GM19395 (cell line): ENCODE results near the gene LMAN2.
"Not testable (repeated sequence)": the region's sequence is repeated elsewhere in the genome, so short reads cannot be mapped to it uniquely, and the experiment has no call there.

Experiments used
- ATAC-seq: cut with Tn5 transposase; IDR thresholded peaks from one replicate; pipeline ENCODE4 v1.9.1; 2021; ENCODE audit warnings: mild to moderate bottlenecking, moderate library complexity; ENCODE audit not compliant: unreplicated experiment

Gene LMAN2

DNA sequence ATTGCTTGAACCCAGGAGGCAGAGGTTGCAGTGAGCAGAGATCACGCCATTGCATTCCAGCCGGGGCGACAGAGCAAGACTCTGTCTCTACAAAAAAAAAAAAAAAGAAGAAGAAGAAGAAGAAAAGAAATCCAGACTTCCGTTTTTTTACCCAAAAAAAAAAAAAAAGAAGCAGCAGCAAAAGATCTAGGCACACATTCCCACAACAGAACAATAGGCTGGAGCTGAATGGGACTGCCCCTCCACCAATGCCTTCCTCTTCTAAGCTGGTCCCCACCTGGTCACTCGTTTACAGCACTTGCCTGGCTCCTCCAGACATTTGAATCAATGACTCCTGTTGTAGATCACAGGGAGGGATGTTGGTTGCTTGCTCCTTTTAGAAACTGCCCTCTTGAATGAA, 1.6 kb upstream of the LMAN2 start:
- no peak for ATAC-seq

DNA sequence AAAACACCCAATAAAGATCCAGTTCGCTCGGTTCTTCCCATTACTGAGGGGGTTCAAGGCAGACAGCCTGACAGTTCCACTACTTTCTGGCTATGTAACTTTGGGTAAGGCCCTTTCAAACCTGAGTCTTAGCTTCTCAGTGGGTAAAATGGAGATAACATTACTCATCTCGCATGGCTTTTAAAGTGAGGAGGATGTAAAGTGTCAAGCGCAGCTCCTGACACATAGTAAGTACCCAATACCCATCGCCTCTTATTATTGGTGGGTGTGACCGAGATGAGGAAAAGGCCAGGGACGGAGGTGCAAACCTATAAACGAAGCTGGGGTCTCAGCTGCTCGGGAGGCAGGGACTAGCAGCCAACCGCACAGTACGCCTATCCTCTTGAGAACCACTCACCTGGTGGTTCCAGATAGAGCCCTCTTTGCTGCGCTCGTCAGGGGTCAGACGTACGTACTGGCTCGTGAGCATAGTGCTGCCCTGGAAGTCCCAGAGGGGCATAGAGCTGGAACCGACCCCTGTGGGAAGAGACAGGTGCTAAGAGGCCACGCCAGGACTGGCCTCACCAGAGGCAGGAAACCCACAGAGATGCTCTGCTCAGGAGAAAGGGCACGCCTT, 584 bp downstream of the LMAN2 start:
- peak; percentile 13 for ATAC-seq

DNA sequence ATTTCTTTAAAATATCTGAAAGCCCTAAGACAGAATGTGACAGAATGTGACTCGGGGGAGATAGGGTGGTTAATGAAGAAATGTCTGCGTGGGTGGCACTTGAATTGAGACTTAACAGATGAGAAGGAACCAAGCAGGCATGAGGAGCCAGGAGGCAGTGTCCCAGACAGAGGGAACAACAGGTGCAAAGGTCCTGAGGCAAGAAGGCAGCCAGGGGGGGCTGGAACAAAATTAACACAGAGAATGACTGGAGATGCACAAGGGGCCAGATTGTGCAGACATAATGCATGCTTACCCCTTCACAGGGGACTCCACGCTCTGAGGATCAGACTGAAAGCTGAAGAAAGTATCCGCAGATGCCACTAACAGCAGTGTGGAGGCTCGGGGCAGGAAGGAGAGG, 1.7 kb downstream of the LMAN2 start:
- no peak for ATAC-seq

DNA sequence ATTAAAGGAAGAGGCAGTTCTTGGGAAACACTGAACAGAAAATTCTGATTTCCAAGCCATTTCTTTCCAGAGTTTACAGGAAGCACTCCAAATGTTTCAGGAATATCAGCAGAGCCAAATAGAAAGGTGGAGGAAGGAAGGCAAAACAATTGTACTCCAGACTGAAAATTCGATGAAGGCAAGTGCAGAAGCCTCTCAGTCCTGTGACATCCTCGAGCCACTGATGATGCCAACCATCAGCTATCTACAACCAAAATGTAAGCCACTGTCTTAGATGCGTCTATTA, 2.2 kb downstream of the LMAN2 start:
- ATAC-seq = no peak

DNA sequence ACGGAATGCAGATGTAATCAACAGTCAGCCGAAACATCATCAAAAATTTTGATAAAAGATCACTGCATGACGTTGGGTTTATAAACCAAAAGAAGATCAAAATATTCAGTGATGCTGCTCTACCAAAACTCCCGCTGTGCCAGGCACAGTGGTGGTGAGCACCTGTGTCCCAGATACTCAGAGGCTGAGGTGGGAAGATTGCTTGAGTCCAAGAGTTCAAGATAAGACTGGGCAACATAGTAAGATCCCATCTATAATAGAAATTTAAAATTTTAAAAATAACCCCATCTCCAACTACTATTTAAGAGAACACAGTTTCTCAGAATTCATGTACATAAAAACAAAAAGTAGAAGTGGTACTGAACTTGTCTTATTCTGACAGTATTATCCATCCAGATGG, 3.8 kb downstream of the LMAN2 start:
- no peak for ATAC-seq

DNA sequence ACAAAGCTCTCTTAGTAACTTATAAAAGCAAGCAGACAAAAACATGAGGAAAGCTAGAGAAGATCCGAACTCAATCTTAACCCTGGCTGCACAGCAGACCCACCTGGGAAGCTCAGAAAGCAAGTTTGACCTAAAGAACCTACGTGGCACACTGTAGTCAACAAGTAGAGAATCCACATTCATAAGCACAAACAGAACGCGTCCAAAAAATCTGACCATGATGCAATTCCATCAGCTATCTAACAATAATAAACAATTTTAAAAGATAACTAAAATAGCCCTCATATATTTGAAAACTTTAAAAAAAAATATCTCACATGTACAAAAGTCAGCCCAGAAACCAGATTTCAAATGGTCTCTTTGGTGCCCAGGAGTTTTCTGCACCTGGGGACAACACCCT, 4.6 kb downstream of the LMAN2 start:
- no peak for ATAC-seq

DNA sequence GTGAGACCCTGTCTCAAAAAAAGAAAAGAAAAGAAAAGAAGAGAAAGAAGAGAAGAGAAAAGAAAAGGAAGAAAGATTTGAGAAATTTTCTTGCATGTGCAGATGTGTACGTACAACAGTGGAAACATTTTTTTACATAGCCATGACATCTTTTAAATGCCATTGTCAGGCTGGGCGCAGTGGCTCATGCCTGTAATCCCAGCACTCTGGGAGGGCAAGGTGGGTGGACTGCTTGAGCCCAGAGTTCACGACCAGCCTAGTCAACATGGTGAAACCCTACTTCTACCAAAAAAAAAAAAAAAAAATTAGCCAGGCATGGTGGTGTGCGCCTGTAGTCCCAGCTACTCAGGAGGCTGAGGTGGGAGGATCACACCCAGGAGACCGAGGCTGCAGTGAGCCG, 6.6 kb downstream of the LMAN2 start:
- no peak for ATAC-seq

DNA sequence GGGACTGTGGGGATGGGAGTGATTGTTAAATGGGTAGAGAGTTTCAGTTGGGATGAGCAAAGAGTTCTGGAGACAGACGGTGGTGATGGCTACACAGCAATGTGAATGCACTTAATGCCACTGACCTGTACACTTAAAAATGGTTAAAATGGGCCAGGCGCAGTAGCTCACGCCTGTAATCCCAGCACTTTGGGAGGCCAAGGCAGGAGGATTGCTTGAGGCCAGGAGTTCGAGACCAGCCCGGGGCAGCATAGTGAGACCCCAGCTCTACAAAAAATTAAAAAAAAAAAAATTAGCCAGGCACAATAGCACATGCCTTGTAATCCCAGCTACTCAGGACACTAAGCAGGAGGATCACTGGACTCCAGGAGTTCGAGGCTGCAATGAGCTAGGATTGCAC, 7.7 kb downstream of the LMAN2 start:
- ATAC-seq = no peak

DNA sequence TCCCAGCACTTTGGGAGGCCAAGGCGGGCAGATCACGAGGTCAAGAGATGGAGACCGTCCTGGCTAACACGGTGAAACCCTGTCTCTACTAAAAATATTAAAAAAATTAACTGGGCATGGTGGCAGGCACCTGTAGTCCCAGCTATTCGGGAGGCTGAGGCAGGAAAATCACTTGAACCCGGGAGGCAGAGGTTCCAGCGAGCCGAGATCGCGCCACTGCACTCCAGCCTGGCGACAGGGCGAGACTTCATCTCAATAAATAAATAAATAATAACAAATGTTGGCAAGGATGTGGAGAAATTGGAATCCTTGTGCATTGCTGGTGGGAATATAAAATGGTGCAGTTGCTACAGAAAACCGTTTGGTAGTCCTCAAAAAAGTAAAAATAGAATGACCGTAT, 8.5 kb downstream of the LMAN2 start:
- ATAC-seq = not testable (repeated sequence)

DNA sequence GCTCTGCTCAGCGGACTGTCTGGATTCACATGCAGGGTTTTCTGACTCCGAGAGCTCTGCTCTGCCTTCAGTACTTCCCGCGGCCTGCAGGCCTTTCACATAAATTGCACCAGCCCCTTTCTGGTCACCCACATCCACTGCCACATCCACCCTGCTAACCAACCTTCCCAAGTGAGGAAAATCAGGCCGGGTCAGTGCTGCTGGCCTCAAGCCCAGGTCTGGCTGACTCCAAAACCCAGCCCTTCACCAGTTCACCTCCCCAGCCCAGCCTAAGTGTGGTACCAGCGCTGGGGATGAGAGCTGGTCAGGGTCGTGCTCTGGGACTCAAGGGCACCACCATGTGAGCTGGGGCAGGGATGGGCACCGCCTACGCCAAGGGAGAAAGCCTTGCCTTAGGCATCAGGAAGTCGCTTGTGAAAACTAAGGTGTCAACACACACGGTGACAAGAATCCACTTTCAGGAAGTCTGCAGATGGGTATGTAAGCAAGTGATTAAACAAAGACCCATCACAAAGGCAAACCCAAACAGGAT, 12.3 kb downstream of the LMAN2 start:
- ATAC-seq = no peak

DNA sequence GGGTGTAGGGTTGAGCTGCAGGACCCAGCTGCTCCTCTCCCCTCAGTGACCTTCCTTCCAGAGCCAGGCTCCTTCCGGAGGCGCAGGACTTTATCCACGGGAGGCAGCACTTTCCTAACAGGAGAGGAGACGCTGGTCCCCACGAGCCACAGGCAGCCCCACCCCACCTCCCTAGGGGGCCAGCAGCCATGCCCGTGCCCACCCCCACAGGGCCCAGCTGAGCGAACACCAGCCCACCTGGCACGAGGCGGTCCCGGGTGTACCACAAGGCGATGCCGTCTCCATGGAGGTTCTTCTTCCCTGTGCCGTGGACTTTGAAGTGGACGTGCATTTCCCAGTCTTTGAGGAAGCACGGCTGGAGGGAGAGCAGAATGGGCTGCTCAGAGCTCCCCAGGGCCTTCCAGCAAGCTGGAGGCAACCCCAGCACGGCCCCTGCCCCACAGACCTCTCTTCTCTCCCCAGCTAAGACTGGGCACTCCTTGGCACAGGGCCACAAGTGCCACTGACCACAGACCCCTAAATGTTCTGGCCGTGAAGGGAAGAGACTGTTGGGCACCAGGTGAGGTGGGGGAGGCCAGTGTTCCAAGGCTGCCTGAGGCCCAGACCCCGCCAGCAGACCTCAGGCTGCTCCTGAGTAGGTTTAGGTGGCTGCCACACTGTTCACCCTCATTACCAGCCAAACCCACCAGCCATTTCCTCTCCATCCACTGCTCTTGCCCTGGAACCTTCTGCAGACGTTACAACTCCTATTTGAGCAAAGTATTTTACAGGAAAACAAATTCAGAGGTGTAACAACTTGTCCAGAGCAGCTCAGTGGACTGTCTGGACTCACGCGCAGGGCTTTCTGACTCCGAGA, 13.0 kb downstream of the LMAN2 start:
- no peak for ATAC-seq

DNA sequence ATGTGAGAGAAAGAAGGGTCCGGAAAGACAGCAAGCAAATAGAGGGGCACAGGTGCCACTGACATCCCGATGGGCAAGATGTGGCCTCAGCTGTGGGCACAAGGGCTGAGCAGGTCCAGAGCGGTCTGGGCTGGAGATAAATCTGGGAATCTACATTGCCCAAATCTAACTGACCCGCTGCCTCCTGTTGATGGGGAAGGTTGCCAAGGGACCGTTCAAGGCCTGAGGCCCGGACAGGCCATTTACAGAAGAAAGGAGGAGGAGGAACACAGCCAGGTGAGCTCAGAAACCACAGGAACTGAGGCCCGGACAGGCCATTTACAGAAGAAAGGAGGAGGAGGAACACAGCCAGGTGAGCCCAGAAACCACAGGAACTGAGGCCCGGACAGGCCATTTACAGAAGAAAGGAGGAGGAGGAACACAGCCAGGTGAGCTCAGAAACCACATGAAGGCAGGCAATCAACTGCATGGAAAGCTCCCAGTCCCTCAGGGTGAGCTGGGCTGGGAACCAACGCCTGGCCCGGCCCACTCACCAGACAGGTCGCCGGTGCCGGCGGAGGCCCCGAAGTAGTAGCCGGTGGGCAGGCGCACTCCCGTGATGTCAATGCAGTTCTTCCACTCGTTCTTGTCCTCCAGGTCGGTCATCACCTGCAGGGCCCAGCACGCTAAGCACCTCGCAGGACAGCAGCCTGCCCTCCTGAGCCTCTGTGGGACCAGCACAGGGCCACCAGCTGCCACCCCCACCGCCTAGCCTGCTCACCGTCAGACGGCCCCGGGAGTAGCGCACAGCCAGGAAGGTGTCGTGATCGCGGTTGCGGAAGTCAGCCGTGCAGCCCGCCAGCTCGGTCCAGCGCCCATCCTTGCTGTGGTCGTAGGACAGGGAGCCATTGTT, 14.6 kb downstream of the LMAN2 start:
- no peak for ATAC-seq

DNA sequence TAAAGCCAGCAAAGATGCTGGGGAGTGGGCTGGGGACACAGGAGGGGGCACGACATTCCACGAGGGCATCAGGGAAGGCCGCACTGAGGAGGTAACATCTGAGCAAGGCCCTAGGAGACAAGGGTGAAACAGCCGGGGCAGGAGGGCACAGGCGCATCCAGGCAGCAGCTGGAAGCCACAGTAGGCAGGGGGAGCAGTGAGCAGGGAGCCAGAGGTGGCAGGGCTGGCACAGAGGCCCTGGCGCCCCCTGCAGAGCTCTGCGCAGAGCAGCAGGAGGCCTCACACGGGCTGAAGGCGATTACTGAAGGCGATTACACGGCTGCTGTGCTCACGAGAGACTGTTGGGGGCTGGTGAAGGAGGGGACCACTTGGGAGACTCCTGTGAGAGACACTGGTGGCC, 15.4 kb downstream of the LMAN2 start:
- no peak for ATAC-seq

DNA sequence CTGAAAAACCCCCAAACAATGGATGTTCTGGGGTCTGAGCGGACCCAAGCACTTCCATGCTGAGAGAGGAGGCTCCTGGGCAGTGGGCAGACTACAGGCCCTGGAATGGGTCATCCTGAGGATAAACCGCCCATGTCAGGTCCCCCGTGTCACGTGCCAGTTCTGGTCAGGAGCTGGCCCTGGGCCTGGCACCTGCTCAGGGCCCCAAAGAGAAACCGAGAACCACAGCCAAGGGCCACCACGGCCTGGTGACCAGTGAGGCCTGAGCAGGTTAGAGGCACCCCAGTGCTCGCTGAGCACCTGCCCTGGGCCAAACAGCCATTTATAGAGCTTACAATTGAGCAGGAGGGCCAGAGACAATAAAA, 15.8 kb downstream of the LMAN2 start:
- ATAC-seq = no peak

DNA sequence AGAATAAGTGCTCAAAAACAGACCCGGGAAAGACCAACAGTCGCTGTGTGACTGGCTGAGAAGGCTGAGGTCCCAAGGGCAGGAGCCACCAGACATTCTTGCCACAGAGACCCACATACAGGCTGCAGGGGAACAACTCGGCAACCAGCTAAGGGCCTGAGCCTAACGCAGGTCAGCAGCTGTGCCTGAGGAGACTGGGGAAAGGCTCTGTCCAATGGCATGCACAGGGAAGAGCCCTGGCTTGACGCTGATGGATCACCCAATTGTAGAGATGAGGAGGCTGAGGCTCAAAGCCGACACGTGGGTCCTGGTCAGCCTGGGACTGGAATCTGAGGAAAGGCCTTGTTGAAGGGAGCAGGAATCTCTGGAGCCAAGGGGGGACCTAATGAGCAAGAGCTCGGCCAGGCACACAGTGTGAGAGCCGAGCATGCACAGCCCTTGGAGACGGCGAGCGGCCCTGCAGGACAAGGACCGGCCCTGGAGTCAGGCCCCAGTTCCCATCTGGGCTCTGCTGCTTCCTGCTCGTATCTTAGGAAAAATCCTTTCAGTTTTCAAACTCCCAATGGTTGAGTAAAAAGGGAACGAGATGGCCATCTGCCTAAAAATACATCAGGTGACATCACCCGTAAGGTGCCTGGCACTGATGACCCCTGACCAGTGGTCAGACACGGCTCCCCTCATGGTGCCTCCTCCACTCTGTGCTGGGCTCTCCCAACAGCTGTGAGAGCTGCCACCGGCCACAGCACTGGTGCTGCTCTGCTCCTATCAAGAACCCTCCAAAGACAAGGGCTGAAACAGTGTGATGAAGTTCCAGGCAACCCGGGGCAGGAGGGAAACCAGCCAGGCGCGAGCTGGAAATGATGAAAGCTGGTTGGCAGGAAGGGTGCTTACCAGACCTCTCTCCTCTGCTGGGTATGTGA, 16.4 kb downstream of the LMAN2 start:
- ATAC-seq = no peak

DNA sequence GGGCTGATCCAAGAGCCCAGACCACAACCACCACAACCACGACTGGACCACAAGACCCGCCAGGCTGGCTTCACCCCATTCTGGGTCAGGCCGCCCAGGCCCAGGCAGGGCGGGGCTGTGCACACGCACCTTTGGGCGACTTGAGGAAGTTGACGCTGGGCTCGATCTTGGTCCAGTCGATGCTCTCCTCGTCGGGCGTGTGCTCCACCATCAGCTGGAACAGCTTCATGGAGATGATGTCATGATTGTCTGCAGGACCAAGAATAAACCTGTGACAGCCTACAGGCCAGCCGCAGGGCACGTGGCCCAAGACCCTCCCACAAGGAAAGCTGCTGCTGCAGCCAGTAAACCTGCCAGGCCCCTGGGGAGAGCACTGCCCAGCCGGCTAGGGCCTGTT, 17.3 kb downstream of the LMAN2 start:
- ATAC-seq = no peak

DNA sequence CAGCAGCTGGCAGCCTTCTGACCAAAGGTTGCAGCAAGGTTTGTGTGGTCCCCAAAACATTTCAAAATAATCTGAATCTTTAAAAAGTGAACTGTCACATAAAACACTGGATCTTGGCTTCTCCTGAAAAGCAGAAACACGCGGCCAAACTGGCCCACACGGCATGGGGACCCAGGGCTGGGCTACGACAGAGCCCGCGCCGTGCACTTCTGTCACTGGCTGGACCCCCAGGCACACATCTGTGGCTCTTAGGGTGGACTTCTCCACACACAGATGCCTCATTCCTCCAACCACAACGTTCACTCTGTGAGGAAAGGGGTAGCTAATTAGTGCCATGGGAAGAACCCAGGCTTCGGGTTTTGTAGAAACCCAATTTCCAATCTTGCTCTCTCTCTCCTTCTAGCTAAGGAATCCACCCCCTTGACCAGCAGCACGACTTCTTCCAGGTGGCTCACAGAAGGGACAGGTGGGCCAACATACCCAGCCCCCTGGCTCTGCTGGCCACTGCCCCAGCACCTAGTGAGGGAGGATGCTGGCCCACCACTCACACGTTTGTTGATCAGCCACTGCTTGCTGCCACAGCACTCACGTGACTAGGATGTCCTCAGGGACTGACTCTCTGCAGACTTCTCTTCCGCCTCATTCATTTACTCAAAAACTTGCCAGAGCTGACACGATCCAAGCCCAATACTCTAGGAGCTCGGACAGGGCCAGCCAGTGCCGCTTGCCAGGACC, 17.9 kb downstream of the LMAN2 start:
- no peak for ATAC-seq

DNA sequence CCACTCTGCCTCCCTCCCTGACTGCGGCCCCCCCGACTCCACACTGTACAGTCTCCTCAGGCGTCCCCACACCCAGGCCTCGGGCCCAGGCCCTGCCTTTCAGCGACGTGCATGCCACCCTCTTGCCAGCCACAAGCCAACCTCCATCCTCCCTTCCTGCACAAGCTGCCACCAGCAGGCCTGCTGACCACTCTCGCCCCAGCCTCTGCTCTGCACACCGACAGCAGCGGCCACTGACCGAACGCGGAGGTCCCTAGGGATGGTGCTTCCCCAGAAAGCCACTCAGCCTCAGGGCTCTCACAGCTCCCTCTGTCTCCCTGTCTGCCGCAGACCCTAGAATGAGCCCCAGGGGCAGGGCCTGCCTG, 18.6 kb downstream of the LMAN2 start:
- no peak for ATAC-seq

DNA sequence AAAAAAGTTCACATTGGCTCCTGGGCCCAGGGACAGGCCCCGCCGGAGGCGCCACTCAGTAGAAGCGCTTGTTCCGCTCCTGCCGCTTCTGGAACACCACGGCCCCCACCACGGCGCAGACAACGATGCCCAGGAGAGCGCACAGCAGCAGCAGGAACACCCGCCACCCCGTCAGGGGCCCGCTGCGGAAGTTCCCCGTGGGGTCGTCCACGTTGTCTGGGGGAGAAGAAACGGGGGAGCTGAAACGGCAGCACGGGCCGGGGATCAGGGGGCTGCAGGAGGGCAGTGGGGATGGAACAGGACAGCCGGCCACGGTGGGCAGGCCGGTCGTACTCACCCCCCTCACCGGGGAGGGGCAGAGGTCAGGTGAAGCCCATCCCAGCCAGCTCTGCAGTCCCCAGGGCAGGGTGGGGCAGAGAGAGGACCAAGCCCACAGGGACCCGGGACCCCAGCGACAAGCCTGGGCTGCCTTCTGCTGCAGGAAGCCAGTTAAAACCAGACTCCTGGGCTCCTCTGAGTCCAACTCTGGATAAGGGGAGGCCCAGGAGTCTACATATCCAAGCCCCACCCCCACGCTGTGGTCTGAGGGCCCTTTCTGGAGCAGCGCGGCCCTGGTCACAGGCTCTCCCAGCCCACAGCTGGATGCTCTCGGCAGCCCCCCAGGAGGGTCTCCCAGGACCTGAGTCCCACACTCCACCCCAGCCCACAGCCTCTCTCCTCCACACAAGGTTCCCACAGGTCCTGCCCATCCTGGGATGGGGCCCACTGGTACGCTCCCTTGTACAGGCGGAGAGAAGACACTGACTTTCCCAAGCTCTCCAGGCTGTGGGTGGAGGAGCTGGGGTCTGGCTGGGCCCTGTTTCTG, 19.2 kb downstream of the LMAN2 start:
- no peak for ATAC-seq
